Fibroblast of lung (primary cell): ENCODE data around the gene APMAP.

Experiments
- EZH2 ChIP-seq: IDR thresholded peaks from 2 replicates; pipeline ENCODE4 v1.5.1; 2012; ENCODE audit warnings: low read length, control low read depth, mild to moderate bottlenecking; ENCODE audit errors: missing control alignments
- TF ChIP-seq, protein P1 (sequence below), 2 donors: IDR thresholded peaks in 1 of 2; conservative IDR thresholded peaks in 1 of 2; 1 replicate in 1 of 2; 2 replicates in 1 of 2; pipeline ENCODE4 v1.5.1; 2011 to 2012; ENCODE audit warnings: low read length in 2 of 2, control low read depth in 1 of 2, inconsistent platforms in 1 of 2, low read depth in 1 of 2, mild to moderate bottlenecking in 1 of 2

DNA sequence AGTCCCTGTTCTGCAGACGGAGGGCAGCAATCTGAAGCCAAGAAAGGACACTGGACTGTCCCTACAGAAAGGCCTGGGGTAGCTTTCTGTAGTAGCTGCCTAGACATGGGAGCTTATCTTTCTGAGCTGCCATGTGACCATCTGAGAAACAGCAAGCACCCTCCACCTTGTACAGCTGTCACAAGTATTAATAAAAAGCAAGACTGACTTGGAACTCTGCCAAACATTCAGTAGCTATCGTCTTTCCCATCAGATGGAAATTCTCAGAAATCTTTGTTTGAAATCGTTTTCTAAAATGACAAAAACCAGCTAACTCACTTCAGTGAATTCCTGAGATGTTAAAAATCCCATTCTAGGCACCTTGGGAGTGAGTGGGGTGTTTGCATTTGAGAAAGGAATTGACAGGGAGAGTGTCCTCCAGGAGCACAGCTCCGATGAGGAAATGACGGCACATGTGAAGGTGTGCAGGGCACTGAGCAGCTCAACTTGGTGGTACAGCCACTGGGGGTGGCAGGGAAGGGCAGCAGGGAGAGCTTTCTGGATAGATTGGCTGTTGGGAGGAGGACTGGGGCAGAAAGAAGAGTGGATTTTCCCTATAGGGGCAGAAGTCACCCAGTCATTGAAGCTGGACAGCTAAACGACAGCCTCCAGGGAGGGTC, 40.8 kb upstream of the APMAP start:
- TF ChIP-seq, protein P1, sequence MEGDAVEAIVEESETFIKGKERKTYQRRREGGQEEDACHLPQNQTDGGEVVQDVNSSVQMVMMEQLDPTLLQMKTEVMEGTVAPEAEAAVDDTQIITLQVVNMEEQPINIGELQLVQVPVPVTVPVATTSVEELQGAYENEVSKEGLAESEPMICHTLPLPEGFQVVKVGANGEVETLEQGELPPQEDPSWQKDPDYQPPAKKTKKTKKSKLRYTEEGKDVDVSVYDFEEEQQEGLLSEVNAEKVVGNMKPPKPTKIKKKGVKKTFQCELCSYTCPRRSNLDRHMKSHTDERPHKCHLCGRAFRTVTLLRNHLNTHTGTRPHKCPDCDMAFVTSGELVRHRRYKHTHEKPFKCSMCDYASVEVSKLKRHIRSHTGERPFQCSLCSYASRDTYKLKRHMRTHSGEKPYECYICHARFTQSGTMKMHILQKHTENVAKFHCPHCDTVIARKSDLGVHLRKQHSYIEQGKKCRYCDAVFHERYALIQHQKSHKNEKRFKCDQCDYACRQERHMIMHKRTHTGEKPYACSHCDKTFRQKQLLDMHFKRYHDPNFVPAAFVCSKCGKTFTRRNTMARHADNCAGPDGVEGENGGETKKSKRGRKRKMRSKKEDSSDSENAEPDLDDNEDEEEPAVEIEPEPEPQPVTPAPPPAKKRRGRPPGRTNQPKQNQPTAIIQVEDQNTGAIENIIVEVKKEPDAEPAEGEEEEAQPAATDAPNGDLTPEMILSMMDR (conservative IDR thresholded peaks at IDR 0.05 in 1 of 2, IDR thresholded peaks at IDR 0.05 in 1 of 2; ENCODE audit: low read depth in 1 of 2, low read length in 2 of 2) = no peak
- TF ChIP-seq EZH2 = no peak
